Activated gamma-delta T cell (primary cell): ENCODE data around the gene OR10H4.
"Not testable (repeated sequence)": the region's sequence is repeated elsewhere in the genome, so short reads cannot be mapped to it uniquely, and the experiment has no call there.

ENCODE experiments used
- DNase-seq: peaks from one replicate; lab custom pipeline; 2025; lab: John Stamatoyannopoulos, UW
- total RNA-seq, 2 donors: gene quantifications; one replicate each; lab custom pipeline; 2026; lab: John Stamatoyannopoulos, UW

Gene OR10H4, protein sequence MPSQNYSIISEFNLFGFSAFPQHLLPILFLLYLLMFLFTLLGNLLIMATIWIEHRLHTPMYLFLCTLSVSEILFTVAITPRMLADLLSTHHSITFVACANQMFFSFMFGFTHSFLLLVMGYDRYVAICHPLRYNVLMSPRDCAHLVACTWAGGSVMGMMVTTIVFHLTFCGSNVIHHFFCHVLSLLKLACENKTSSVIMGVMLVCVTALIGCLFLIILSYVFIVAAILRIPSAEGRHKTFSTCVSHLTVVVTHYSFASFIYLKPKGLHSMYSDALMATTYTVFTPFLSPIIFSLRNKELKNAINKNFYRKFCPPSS
- 0 reads per million in 2 donors for total RNA-seq

DNA sequence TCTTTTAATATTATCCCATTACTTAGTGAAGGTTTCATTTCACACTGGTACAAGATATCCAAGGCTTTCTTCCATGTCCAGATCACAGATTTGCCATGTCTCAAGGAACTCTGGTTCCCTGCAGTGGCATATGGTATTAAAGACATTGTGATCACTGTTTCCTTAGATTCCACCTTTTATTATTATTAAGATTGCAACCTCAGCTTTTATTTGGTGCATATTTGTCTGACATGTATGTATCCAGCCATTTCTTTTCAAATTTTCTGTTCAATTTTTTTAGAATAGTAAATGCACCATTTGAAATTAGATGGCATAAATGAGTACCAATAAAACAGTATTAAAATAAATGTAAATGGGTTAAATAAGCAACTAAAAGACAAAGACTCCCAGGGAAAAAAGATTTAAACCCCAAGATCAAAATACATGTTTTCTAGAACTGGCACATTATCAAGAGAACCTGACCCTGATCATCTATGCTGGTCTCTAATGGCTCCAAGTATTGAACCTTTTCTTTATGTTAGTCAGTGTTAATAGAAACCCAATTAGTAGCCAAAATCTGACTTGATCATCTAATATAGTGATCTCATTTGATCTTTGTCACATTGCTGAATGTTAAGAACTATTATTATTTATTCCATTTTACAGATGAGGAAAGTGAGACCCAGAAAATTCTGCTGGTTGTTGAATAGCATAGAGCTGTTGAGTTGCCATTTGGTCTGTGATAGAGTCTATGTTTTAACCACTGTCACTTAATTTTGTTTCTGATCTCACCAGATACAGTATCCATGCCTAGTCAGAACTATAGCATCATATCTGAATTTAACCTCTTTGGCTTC, at the start of gene OR10H4:
Gene OR10H4, plus strand, starts transcription at position 786 of the 836 bp plus-strand sequence. Its CDS starts 0 bp downstream, at position 786.
- DNase-seq, result no peak

DNA sequence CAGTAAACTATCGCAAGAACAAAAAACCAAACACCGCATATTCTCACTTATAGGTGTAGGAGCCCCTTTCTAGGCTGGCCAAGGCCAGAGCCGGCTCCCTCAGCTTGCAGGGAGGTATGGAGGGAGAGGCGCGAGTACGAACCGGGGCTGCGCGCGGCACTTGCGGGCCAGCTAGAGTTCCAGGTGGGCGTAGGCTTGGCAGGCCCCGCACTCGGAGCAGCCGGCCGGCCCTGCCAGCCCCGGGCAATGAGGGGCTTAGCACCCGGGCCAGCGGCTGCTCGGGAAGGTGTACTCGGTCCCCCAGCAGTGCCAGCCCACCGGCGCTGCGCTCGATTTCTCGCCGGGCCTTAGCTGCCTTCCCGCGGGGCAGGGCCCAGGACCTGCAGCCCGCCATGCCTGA, 49.2 kb upstream of the OR10H4 start:
- DNase-seq, result not testable (repeated sequence)

DNA sequence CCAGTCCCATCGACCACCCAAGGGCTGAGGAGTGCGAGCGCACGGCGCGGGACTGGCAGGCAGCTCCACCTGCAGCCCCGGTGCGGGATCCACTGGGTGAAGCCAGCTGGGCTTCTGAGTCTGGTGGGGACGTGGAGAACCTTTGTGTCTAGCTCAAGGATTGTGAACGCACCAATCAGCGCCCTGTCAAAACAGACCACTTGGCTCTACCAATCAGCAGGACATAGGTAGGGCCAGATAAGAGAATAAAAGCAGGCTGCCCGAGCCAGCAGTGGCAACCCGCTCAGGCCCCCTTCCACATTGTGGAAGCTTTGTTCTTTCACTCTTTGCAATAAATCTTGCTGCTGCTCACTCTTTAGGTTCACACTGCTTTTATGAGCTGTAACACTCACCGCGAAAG, 48.8 kb upstream of the OR10H4 start:
- not testable (repeated sequence) for DNase-seq

DNA sequence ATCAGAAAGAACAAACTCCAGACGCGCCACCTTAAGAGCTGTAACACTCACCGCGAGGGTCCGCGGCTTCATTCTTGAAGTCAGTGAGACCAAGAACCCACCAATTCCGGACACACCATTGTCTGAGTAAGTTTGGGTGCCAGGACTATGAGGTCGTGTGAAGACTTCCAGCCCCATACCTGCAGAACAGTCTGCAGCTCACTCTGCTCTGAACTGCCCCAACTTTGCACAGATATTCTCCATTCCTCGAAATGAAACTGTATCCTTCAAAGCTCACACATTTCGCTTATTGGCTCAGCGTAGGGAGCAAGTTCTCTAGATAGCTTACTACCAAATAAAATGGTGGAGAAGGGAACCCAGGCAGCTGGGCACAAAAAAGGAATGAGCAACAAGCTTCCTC, 48.3 kb upstream of the OR10H4 start:
- DNase-seq, result no peak

DNA sequence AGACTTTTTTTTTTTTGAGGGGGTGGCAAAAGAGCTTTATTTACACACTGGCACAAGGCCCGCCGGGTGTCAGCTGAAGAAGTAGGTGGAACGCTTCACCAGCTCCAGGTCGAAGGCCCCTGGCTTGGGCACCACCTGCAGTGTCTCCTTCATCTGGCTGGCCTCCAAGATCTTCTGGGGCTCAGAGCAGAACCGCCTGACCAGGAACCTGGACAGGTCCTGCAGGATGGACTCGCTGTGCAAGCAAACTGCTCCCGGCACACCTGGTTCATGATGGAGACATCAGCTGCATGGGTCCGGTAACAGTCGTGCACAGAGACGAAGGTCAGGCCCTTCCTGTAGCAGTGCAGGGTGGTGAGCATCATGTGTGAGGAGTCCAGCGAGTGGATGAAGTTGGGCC, 46.6 kb upstream of the OR10H4 start:
- no peak for DNase-seq

DNA sequence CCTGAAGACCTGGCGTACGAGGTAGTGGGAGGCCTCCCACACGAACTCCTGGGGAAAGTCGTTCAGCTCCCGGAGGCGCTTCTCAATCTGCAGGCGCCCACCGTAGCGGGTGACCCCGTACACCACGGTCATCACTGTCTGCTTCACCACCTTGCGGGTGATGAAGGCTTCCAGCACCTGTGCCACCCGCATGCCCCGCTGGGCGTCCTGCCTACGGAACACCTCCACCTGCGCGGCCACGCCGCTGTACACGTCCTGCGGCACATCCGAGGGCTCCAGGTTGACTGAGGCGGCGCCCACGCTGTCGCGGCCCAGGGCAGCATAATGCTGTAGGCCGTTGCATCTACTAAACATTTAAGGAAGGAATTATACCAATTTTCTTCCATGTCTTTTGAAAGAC, 45.9 kb upstream of the OR10H4 start:
- not testable (repeated sequence) for DNase-seq

DNA sequence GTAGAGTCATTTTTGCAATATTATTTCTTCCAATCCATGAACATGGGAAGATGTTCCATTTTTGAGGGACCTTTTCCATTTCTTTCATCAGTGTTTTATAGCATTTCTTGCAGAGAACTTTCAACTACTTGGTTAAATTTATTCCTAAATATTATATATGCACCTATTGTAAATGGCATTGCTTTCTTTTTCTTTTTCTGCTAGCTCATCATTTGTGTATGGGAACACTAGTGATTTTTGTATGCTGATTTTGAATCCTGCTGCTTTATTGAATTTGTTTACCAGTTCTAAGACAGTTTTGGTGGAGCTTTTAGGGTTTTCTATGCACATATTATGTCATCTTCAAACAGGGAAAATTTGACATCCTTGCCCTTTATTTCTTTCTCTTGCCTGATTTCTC, 43.8 kb upstream of the OR10H4 start:
- no peak for DNase-seq

DNA sequence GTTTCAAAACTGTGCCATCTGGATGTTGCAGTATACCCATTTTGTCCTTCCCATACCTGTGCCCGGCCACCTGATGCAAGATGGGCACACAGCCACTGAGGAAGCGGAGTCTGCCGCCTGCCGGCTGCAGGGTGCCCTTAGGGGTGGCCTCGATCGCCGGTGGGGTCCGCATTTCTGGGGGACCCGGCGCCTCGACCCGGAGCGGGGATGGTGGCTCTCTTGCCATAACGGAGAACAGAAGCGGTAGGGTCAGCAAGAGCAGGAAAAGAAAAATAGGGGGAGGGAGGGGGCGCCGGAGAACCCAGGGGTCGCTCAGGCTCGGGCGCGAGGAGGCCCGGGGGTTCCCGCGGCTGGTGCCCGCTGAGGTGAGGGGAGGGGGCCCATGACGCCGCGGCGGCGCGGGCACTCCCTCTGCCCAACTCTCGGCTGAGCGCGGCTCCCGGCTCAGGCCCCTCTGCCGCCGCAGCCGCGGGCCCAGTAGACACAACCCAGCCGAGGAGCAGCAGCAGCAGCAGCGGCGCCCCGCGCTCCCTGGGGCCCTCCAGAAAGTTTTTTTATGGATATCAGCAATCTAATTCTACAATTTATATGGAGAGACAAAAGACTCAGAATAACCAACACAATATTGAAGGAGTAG, 37.1 kb upstream of the OR10H4 start:
- no peak for DNase-seq

DNA sequence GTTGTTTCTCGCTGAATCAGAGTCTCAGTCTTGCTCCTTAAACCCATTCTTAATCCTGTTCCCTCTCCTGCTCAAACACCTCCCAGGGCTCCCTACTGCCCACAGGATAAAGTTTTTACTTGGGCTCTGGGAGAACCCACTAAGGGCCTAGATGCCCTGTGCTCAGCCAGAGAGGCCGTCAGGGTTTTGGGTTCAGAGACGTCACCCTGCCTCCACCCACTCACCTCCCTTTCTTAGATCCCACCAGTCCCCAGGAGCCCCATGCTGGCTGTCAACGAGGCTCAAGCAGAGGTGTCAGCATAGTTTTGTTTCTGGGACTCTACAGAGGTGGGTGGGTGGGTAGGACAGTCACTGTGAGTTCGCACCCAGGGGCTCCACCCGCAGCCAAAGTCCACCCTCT, 35.4 kb upstream of the OR10H4 start:
- no peak for DNase-seq

DNA sequence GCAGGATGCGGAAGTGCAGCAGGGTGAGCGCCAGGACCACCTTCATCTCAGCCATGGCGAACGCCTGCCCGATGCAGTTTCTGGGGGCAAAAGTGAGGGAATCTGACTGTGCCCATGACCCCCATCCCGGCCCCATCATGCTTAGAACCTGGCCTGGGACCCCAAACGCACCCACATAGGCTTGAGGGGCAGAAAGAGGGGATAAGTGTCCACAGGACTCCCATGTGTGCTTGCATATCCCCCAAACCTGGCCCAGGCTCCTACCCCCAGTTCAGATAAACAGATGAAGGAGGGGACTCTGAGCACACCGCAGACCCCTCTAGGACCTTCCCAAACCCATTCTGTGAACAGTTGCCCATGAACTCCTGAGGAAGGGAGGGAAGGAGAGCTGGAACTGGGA, 35.0 kb upstream of the OR10H4 start:
- no peak for DNase-seq

DNA sequence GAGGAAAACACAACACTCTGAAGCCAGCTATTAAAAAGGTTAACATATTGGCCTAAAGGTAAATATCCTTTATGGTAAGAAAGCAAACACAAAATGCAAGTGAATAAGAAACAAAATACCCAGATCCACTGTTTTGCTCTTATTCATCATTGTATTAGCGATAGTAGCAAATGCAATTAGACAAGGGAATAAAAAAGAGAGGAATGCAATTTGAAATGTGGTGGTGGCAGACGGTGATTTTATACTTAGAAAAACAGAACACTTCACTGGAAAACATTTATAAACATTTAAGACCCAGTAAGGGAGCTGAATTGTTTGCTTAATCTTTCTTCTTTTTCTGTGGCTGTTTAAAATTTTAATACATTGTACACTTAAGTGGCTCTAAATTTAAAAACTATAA, 33.7 kb upstream of the OR10H4 start:
- DNase-seq, result no peak

DNA sequence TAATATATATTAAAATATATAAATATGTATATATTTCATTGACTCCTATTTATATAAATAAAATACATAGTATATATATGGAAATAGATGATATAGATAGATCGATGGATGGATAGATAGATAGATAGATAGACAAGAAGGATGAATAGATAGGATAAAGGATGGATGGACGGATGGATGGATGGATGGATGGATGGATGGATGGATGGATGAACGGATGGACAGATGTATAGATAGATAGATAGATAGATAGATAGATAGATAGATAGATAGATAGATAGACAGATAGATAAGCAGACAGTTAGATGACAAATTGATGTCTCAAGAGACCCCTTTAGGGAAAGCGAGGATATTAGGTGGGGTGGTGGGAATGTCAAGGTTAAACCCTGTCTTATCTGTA, 29.6 kb upstream of the OR10H4 start:
- no peak for DNase-seq

DNA sequence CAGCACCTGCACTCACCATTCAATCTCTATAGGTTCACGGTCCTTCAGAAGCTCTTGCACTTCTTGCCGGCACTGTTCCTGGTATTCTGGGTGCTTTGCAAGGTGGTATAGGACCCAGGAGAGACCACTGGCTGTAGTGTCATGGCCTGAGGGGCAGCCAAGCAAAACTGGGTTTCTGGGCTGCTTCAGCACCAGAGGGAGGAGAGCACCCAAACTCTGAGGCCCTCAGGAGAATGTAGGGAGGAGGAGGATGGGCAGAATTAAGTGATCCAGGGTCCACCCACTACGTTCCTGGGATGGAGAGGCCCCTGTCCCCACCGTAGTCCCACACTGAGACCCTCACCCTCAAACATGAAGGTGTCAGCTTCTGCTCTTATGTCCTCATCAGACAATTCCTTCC, 26.8 kb upstream of the OR10H4 start:
- DNase-seq, result no peak

DNA sequence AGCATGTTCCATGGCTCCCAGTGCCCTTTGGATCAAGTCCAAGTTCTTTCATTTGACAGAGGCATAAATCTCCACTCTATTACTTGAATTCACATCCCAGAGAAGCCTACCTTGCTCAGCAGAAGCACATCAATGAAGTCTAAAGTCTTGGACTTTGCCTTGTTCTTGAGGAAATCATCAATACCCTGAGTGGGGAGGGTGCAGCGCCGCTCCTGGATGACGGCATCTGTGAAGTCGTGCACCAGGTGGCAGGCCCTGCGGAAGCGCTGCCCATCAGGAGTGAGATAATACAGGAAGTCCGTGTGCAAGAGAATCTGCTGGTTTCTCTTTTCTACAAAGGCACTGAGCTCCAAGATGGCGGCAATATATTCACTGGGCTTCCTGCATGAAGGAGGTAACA, 25.1 kb upstream of the OR10H4 start:
- DNase-seq, result no peak

DNA sequence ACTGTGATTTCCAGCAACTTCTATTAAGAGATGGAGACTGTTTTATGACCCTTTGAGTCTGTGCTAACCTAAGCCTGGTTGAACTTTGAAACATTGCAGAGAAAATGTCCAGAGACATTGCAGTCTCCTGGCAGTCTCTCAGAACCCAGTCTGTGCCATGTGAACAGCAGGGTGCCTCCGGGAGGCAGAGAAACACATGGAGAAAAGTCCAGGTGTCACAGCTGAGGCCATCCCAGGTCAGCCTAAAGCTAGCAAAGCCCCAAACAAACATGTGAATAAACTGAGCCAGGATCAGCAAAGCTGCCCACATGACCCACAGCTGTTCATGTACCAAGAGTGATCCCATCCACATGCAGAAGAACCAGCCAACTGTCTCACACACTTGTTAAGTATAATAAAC, 22.3 kb upstream of the OR10H4 start:
- no peak for DNase-seq

DNA sequence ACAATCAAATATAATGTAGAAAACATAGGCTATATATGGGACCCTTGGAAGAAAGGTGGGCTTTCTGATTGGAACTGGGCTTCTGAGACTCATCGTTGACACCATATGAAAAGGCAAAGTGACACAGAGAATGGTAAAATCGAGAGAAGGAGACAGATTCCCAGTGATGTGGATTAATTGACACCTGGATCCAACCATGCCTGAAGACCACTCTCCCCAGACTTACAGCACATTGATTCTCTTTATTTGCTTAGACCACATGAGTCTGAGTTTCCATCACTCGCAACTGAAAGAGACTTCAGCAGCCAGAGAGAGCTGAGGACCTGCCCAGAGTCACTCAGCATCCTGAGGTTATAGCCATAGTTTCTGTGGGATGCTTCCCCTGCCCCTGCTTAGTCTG, 20.5 kb upstream of the OR10H4 start:
- DNase-seq, result no peak

DNA sequence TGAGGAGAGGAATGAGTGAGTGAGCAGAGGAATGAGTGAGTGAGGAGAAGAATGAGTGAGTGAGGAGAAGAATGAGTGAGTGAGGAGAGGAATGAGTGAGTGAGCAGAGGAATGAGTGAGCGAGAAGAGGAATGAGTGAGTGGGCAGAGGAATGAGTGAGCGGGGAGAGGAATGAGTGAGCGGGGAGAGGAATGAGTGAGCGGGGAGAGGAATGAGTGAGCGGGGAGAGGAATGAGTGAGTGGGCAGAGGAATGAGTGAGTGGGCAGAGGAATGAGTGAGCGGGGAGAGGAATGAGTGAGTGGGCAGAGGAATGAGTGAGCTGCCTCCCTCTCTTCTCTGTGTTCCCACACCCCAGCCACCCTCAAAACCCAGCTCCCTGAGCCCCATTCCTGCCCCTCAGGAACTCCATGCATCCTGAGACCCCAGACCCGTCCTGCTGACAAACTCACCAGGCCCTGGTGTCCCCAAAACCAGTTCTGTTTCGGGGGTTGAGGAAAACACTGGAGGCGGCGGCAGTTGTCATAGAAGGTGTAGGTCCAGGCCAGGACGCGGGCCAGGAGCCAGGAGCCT, 15.0 kb upstream of the OR10H4 start:
- not testable (repeated sequence) for DNase-seq

DNA sequence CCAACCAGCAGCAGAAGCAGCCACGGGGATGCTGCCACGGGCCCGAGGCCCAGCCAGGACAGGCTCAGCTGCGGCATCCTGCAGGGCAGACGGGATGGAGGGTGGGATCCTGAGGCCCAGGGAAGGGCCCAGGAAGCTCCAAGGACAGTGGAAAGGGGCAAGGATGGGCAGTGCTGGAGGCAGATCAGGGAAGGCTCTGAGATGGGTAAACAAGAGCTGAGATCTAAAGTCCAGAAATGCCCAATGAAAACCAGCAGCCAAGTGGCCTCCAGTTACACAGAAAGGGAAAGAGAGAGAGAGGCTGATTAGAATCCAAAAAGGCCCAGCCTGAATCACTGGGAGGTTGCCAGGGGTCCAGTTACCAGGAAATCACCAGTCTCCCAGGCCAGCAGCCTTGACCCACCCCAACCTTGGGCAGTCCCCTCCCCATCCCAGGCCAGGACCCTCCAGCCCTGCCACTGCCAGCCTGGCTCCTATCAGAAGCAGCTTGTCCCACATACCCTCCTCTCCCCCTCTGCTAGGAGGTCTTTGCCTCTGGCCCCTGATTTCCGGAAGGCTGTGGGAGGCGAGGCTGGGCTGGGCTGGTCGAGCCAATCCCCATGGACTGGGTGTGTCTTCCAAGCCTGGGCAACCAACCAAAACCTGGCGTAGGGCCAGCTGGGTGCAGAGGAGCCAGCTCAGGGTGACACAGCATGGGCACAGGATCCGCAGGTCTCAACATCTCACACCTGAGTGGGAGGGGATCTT, 14.3 kb upstream of the OR10H4 start, which contains the start of gene CYP4F11:
Gene CYP4F11, minus strand, starts transcription at position 198 of the 747 bp plus-strand sequence. Its CDS starts 121 bp downstream, at position 77.
- no peak for DNase-seq

DNA sequence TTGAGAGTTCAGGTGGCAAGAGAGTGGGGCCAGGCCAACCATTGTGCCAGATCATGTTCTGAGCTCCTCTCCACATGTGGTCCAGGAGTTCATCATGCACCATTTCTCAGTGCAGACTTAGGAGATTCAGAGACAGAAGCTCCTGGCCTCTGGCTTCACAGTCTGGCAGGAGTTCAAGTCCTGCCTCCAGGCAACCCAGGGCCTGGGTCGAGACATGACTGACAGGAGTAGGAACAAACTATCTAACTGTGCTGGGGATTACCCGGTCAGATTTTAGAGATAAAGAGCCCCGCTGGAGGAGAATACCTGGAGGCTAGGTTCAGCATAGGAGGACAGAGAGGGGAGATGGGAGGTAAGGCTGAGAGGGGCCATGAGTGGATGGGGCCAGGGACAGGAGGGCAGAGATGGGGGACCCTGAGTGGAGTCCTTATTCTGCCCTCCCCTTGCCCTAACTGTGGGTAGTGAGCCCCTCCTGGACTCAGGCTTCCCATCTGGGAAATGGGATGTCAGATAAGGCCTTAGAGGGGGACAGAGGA, 13.6 kb upstream of the OR10H4 start:
- no peak for DNase-seq

DNA sequence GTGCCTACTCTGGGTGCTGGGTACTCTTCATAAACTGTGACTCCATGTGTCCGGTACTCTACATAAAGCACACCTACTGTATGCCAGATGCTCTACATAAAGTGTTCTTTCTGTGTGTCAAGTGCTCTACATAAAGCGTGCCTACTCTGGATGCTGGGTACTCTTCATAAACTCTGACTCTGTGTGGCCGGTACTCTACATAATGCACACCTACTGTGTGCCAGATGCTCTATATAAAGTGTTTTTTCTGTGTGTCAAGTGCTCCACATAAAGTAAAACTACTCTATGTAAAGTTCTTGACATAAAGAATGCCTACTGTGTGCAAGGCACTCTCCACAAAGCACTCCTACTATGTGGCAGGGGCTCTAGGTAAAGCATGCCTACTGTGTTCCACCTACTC, 12.6 kb upstream of the OR10H4 start:
- no peak for DNase-seq

DNA sequence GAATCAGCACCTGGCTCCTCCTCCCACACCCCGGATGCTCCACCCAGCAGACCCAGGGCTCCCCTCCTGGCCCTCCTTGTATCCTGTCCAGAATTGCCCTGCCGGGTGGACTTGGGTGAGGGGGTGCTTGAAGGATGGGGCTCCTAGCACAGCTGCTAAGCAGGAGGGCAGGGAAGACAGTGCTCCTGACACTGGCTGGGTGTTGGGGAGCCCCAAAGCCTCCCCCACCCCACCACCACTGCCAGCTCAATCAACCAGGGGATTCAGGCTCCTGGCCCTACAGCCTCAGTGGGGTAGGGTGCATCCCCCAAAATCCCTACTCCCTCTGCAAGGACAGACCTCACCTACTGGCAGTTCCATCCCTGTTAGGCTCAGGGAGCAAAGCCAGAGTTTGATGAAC, 11.9 kb upstream of the OR10H4 start:
- DNase-seq, result no peak
